Epithelial cell of alveolus of lung (primary cell): Measurements from ENCODE around the gene VSIG10. TPM values are rescaled to one million over a fixed set of nuclear protein-coding genes. Genes with fewer than 3 reads are reported as not detected.

Experiments
- total RNA-seq: library from RNA; depleted of rRNA; stranded (reverse); fragments of >200 nt; gene quantifications from 2 replicates; pipeline ENCODE4 v1.2.1, GENCODE V29; 2015

Gene VSIG10, protein sequence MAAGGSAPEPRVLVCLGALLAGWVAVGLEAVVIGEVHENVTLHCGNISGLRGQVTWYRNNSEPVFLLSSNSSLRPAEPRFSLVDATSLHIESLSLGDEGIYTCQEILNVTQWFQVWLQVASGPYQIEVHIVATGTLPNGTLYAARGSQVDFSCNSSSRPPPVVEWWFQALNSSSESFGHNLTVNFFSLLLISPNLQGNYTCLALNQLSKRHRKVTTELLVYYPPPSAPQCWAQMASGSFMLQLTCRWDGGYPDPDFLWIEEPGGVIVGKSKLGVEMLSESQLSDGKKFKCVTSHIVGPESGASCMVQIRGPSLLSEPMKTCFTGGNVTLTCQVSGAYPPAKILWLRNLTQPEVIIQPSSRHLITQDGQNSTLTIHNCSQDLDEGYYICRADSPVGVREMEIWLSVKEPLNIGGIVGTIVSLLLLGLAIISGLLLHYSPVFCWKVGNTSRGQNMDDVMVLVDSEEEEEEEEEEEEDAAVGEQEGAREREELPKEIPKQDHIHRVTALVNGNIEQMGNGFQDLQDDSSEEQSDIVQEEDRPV
- total RNA-seq, result 10.1 and 16.6 TPM in 2 replicates

GRCh38 chr12:118103601-118104382 lies at the start of gene VSIG10:
Gene VSIG10 (minus strand): TSS chr12:118104011. CDS start chr12:118103671, 340 bp downstream.

DNA sequence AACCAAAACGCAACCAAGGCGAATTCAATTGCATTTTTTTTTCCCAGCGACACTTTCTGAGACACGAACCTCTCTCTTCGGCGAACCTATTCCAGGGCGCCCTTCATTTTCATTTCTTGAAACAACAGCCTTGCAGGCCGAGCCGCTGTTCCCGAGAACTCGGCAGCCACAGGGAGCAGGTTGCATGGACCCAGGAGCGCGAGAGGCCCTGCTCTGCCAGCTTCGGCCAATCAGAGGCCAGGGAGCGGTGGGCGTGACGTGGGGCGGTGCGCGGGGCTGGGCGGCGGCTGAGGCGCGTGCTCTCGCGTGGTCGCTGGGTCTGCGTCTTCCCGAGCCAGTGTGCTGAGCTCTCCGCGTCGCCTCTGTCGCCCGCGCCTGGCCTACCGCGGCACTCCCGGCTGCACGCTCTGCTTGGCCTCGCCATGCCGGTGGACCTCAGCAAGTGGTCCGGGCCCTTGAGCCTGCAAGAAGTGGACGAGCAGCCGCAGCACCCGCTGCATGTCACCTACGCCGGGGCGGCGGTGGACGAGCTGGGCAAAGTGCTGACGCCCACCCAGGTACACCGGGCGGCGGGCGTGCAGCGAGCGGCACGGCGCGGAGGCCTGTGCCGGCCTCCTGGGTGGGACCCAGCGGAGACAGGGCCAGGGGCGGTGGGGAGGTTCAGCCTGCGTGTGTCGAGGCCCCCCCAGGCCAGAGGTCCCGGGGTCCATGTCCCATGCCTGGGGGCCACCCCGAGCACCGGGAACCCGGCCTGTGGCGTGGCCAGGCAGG lies 32.2 kb upstream of the VSIG10 start, which contains the start of gene PEBP1:
Gene PEBP1 (plus strand): TSS at position 337 of the 771 bp plus-strand sequence. CDS start 86 bp downstream, at position 423.

DNA sequence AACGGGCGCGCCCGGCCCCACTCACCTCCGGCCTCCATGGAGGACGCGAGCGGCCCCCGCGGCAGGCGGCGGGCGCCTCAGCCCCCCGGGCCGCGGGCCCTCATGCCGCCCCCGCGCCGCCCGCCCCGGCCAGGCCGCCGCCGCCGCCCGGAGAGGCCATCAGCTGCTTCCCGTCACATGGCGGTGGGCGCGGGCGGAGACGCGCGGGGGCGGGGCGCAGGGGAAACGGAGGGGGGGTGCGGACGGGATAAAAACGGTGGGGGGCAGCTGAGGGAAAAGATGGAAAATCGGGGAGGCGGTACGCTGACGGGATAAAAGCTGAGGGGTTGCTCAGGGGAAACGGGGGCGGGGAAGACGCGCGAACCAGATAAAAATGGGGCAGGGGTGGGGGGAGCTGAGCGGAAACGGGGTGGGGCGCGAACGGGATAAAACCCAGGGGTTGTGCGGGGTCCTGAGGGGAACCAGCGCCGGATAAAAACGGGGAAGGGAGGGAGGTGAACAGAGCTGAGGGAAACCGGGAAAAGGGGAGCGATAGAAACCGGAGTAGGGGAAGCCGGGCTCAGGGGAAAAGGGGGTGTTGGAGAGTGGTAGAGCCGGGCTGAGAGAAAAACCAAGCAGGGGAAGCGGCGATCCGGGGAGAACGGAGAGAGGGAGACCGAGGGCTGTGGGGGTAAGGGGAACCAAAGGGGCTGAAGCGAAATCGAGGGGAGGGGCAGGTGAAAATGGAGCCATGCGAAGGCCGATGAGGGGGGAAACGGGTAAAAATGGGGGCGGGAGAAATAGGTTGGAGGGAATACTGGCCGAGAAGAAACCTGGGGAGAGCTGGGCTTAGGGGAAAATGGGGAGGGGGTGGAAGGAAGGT lies 42.6 kb downstream of the VSIG10 start, which contains the start of gene WSB2:
Gene WSB2 (minus strand): TSS at position 169 of the 862 bp plus-strand sequence. CDS start 131 bp downstream, at position 38.

DNA sequence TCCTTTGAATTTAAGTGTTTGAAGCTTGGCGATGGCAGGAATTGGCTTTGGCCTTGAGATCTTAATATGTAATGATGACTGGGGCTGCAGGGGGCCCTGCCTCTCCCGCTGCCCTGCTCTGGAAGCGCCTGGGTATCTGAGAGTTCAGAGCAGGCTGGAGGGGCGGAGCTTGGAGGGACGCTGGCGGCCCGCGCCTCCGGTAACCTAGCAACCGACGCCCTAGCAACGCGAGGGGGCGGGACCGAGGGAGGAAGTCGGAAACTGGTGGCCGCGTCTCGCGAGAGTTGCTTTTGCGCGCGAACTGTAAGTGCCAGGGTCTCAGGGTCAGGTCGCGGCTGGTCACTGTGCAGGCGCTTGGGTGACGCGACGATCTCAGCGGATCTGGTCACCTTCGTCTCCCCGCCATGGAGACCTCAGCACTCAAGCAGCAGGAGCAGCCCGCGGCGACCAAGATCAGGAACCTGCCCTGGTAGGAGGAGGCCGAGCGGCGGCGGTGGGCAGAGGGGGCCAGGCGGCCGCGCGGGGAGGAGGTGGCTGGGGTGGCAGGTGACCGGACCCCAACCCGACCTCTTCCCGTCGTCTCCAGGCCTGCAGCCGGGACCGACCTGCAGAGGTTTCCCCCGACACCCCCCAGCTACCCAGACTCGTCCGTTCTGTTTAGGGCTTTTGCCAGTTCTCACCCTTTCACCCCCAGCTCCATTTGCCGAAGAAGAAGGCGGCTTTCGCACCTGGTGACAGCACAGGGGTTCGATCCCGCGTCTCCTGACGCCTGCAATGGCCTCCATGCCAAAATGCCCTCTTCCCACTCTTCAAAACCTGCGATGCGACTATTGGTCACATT lies 87.2 kb downstream of the VSIG10 start, which contains the start of gene RFC5:
Gene RFC5 (plus strand): TSS at position 280 of the 841 bp plus-strand sequence. CDS start 125 bp downstream, at position 405.

Other genes starting within 250 kb of the VSIG10 start
- not detected in 2 replicates for gene KSR2, start 135.0 kb downstream of the VSIG10 start, total RNA-seq
- gene RFC5, start 87.3 kb downstream of the VSIG10 start, total RNA-seq, result 26.9 and 28.7 TPM in 2 replicates
- 44.6 and 89.1 TPM in 2 replicates for gene WSB2, start 42.8 kb downstream of the VSIG10 start, total RNA-seq
- gene PEBP1, start 32.1 kb upstream of the VSIG10 start, total RNA-seq, result 192 and 254 TPM in 2 replicates